Retina (tissue), 1 donor: ENCODE data around the gene RP2.

Source experiments
- DNase-seq: peaks from one replicate; pipeline ENCODE4 v3.0.0-alpha.2; 2016

The RP2 gene

GRCh38 chrX:46927718-46928117, 90.9 kb downstream of the RP2 start:
- no peak for DNase-seq

- no peak for DNase-seq
These were observed 92.8 kb downstream of the RP2 start for GRCh38 chrX:46929439-46930261.
